A549 (cell line): ENCODE results near the gene WASF2. TPM values are rescaled to one million over a fixed set of nuclear protein-coding genes. Genes with fewer than 3 reads are reported as not detected.

ENCODE experiments used
- ATAC-seq, 2 experiments: fragments of 200-7000 bp in 1 of 2; fragments of >200 bp in 1 of 2; cut with Nextera tagmentation in 1 of 2; cut with Tn5 transposase in 1 of 2; 3 replicates each; pipeline versions ENCODE4 v1.8.0 to v1.9.1; 2018 to 2020; ENCODE audit warnings: mild to moderate bottlenecking in 1 of 2, moderate library complexity in 1 of 2
- CTCF ChIA-PET: fragments of 300-600 bp; sonication (Branson Sonifier 250); formaldehyde crosslinking; extraction: SDS; loops from one replicate; lab custom pipeline; 2021; ENCODE audit warnings: antibody characterized with exemption, inconsistent platforms; lab: Yijun Ruan, JAX
- POLR2A ChIA-PET: fragments of 350-600 bp; formaldehyde crosslinking; extraction: SDS; loops from one replicate; lab custom pipeline; 2021; ENCODE audit warnings: antibody characterized with exemption, inconsistent platforms; lab: Yijun Ruan, JAX
- DNase-seq, 2 experiments: peaks; one replicate each; pipeline versions ENCODE4 v3.0.0 to v3.0.0-alpha.2; 2011 to 2016; ENCODE audit warnings: low read depth in 1 of 2, low spot score in 1 of 2
- FAIRE-seq: peaks from 2 replicates; lab custom pipeline; 2011; peaks lifted over from hg19 to GRCh38; lab: Jason Lieb, UNC
- H3K27ac ChIP-seq, 2 experiments: fragments of >200 bp; sonication (Bioruptor Twin); formaldehyde crosslinking; 3 replicates each; pipeline ENCODE4 v1.5.1; 2016 to 2017
- H3K4me1 ChIP-seq: fragments of >200 bp; sonication (Bioruptor Twin); formaldehyde crosslinking; 3 replicates; pipeline ENCODE4 v1.6.1; 2016
- H3K4me2 ChIP-seq: fragments of >200 bp; sonication (Bioruptor Twin); formaldehyde crosslinking; 3 replicates; pipeline ENCODE4 v1.6.1; 2016
- H3K4me3 ChIP-seq: fragments of >200 bp; sonication (Bioruptor Twin); formaldehyde crosslinking; 3 replicates; pipeline ENCODE4 v1.5.1; 2016
- H3K9me3 ChIP-seq: fragments of >200 bp; sonication (Bioruptor Twin); formaldehyde crosslinking; 3 replicates; pipeline ENCODE4 v1.6.1; 2016
- BHLHE40 ChIP-seq: IDR thresholded peaks from 2 replicates; pipeline ENCODE4 v1.6.1; 2012; ENCODE audit warnings: low read depth, low read length, inconsistent platforms
- CHD2 ChIP-seq: fragments of 150-350 bp; IDR thresholded peaks from 2 replicates; pipeline ENCODE4 v1.6.1; 2014; ENCODE audit warnings: low read length; ENCODE audit not compliant: partially characterized antibody
- EP300 ChIP-seq, 2 experiments: fragments of >200 bp; sonication (Bioruptor Twin); formaldehyde crosslinking; IDR thresholded peaks; 2 replicates in 1 of 2; 3 replicates in 1 of 2; pipeline ENCODE4 v1.6.1; 2016 to 2017
- FOSB ChIP-seq: fragments of 250-450 bp; sonication (Bioruptor Pico); IDR thresholded peaks from 2 replicates; pipeline ENCODE4 v1.5.0; 2020; ENCODE audit warnings: mild to moderate bottlenecking, moderate library complexity
- FOSL2 ChIP-seq, 2 experiments: fragments of 450-650 bp in 1 of 2; fragments of >200 bp in 1 of 2; sonication (Bioruptor Twin) in 1 of 2; formaldehyde crosslinking; IDR thresholded peaks; 2 replicates each; pipeline versions ENCODE4 v1.5.0 to v1.6.1; 2016 to 2020; ENCODE audit warnings: mild to moderate bottlenecking in 1 of 2, moderate library complexity in 1 of 2
- FOXS1 ChIP-seq: fragments of 250-450 bp; sonication (Bioruptor Pico); IDR thresholded peaks from 2 replicates; pipeline ENCODE4 v1.5.0; 2020; ENCODE audit warnings: mild to moderate bottlenecking, moderate library complexity
- HOXB5 ChIP-seq: fragments of 250-450 bp; sonication (Bioruptor Pico); IDR thresholded peaks from 2 replicates; pipeline ENCODE4 v1.5.0; 2020; ENCODE audit warnings: mild to moderate bottlenecking, moderate library complexity
- KDM1A ChIP-seq: fragments of 200-600 bp; sonication (generic); IDR thresholded peaks from 2 replicates; pipeline ENCODE4 v1.6.1; 2016; ENCODE audit warnings: low read depth, mild to moderate bottlenecking
- NPAS2 ChIP-seq: fragments of 250-450 bp; sonication (Bioruptor Pico); IDR thresholded peaks from 2 replicates; pipeline ENCODE4 v1.8.0; 2022; ENCODE audit warnings: mild to moderate bottlenecking, moderate library complexity, borderline replicate concordance
- PHF8 ChIP-seq: fragments of 200-600 bp; sonication (generic); IDR thresholded peaks from 2 replicates; pipeline ENCODE4 v1.6.1; 2016; ENCODE audit warnings: low read depth, mild to moderate bottlenecking, antibody characterized with exemption, moderate library complexity, borderline replicate concordance
- POLR2AphosphoS2 ChIP-seq: conservative IDR thresholded peaks from 2 replicates; pipeline ENCODE4 v1.6.1; 2012; ENCODE audit warnings: low read length, improper control_type of control experiment, inconsistent platforms
- RARB ChIP-seq: fragments of 250-450 bp; sonication (Bioruptor Pico); IDR thresholded peaks from 2 replicates; pipeline ENCODE4 v1.8.0; 2021; ENCODE audit warnings: mild to moderate bottlenecking, moderate library complexity
- SMC3 ChIP-seq: fragments of >200 bp; sonication (Bioruptor Twin); formaldehyde crosslinking; IDR thresholded peaks from 3 replicates; pipeline ENCODE4 v1.6.1; 2018; ENCODE audit warnings: inconsistent platforms
- WGBS: methylation state at CpG from one replicate; pipeline ENCODE4 v1.1.6; 2017; ENCODE audit errors: missing lambda C conversion rate; 5-methylcytosine and 5-hydroxymethylcytosine counted together
- polyA plus RNA-seq, 4 experiments: library from polyadenylated mRNA; depleted of rRNA in 3 of 4; stranded (reverse); fragments of >200 nt; fragmentation: RNase III in 1 of 4; extraction: RNeasy Plus Mini Kit Qiagen cat#74134 plus additional on column Dnase treatment in 1 of 4; gene quantifications; 2 replicates in 3 of 4; 3 replicates in 1 of 4; pipeline ENCODE4 v1.2.3, GENCODE V29; 2011 to 2017
- TF ChIP-seq, protein P1 (sequence below): fragments of >200 bp; sonication (Bioruptor Twin); formaldehyde crosslinking; IDR thresholded peaks from 3 replicates; pipeline ENCODE4 v1.6.1; 2016
- TF ChIP-seq, protein P2 (sequence below): fragments of 200-600 bp; sonication (generic); IDR thresholded peaks from 2 replicates; pipeline ENCODE4 v1.6.1; 2016; ENCODE audit warnings: antibody characterized with exemption, mild to moderate bottlenecking, moderate library complexity
- TF ChIP-seq, protein P3 (sequence below): fragments of >200 bp; sonication (Bioruptor Twin); formaldehyde crosslinking; IDR thresholded peaks from 3 replicates; pipeline ENCODE4 v1.5.1; 2016

The WASF2 gene
- polyA plus RNA-seq, 2 of the 4 experiments (the other 2 are of a cell fraction) = 22.7 to 44.9 TPM

DNA sequence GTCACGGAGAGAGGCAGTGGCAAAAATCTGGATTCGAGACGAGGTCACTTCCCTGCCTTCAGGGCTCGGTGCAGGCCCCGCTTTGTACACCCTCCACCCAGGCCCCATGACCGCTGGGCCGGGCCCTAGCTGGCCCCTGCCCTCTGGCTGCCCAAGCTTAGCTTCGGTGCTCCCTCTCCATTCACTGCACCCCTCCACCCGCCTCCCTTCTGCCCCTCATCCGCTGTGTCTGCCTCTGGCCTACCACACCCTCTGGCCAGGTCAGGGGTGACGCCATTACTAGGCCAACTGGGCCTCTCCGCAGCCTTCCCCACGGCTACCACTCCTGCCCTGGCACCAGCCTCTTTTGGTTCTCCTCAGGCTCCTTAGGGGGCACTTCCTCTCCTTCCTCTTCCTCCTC is 106.3 kb downstream of the WASF2 start:
- no peak overlapping the region for H3K27ac ChIP-seq
- DNase-seq = no peak
- no peaks in the 10 kb centered on the region for H3K4me1 ChIP-seq
- CTCF ChIA-PET = interaction anchor here (1.2 to 12.0 kb wide), 4 partner anchors 8 to 345 kb away, joined by 3 to 215 read pairs (median 34); no protein-coding TSS in a partner anchor
- 79% methylated on average over 12 of the region's 13 CpGs for WGBS
- ATAC-seq = no peak
- FAIRE-seq = no peak
- TF ChIP-seq RARB (no peak), SMC3 (no peak), BHLHE40 (no peak), PHF8 (no peak), FOSB (CRISPR knock-in tag) (no peak), HOXB5 (CRISPR knock-in tag) (no peak), POLR2AphosphoS2 (no peak)
- TF ChIP-seq, protein P1, sequence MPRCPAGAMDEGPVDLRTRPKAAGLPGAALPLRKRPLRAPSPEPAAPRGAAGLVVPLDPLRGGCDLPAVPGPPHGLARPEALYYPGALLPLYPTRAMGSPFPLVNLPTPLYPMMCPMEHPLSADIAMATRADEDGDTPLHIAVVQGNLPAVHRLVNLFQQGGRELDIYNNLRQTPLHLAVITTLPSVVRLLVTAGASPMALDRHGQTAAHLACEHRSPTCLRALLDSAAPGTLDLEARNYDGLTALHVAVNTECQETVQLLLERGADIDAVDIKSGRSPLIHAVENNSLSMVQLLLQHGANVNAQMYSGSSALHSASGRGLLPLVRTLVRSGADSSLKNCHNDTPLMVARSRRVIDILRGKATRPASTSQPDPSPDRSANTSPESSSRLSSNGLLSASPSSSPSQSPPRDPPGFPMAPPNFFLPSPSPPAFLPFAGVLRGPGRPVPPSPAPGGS = no peak
- TF ChIP-seq, all 56 proteins: peak for 0
- POLR2A ChIA-PET = no interaction called here
- no peak overlapping the region for H3K4me2 ChIP-seq
- no peak overlapping the region for H3K4me3 ChIP-seq
- no peaks in the 10 kb centered on the region for H3K9me3 ChIP-seq

DNA sequence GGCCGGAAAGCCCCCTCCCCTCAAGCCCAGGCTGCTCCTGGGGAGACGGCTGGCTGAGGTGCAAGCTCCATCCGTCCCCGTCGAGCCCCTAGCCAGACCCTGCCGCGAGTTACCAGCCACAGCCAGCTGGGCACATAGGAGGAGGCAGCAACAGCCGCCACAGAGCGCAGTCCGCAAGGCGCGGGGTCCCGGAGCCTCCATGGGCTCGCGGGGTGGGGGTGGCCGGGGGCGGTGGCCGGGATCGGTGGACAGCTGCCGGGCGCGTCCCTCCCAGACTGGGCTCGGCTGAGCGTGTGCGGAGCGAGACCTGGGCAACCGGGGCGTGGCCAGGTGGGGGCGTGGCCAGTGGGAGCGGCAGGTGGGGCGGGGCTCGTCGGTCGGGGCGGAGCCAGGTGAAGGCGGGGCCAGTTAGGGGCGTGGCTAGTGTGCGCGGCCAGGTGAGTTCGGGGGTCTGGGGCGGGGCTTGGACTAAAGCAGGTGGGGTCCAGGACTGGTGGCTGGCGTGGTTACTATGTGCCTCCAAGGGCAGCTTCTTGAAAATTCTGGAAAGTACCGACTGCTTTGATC is 106.8 kb downstream of the WASF2 start, which contains the start of gene CD164L2:
TSS of gene CD164L2 (minus strand) at position 295 of the 567 bp plus-strand sequence. CDS start at position 201, 94 bp downstream.
- Histone ChIP-seq H3K4me1 (no peaks in the 10 kb centered on the region), H3K27ac (no peak within 1 kb of the TSS), H3K4me2 (no peak within 1 kb of the TSS), H3K9me3 (no peaks in the 10 kb centered on the region), H3K4me3 (no peak within 1 kb of the TSS)
- DNase-seq (no peak), ATAC-seq (peak; percentile 16 to 17; a peak in 4 of 6 replicates), FAIRE-seq (no peak)
- CTCF ChIA-PET = interaction anchor here (1.0 to 12.0 kb wide), 8 partner anchors 8 to 174 kb away, joined by 3 to 215 read pairs (median 5); partner anchors contain the start of gene MAP3K6
- TF ChIP-seq NPAS2 (CRISPR knock-in tag) (no peak), FOSL2 (IDR thresholded peaks at IDR 0.05) (no peak), FOSL2 (CRISPR knock-in tag; IDR thresholded peaks at IDR 0.05) (no peak), KDM1A (no peak), FOXS1 (CRISPR knock-in tag) (no peak), BHLHE40 (no peak), EP300 (IDR thresholded peaks at IDR 0.05) (no peak), POLR2AphosphoS2 (no peak), CHD2 (no peak)
- TF ChIP-seq, protein P2, sequence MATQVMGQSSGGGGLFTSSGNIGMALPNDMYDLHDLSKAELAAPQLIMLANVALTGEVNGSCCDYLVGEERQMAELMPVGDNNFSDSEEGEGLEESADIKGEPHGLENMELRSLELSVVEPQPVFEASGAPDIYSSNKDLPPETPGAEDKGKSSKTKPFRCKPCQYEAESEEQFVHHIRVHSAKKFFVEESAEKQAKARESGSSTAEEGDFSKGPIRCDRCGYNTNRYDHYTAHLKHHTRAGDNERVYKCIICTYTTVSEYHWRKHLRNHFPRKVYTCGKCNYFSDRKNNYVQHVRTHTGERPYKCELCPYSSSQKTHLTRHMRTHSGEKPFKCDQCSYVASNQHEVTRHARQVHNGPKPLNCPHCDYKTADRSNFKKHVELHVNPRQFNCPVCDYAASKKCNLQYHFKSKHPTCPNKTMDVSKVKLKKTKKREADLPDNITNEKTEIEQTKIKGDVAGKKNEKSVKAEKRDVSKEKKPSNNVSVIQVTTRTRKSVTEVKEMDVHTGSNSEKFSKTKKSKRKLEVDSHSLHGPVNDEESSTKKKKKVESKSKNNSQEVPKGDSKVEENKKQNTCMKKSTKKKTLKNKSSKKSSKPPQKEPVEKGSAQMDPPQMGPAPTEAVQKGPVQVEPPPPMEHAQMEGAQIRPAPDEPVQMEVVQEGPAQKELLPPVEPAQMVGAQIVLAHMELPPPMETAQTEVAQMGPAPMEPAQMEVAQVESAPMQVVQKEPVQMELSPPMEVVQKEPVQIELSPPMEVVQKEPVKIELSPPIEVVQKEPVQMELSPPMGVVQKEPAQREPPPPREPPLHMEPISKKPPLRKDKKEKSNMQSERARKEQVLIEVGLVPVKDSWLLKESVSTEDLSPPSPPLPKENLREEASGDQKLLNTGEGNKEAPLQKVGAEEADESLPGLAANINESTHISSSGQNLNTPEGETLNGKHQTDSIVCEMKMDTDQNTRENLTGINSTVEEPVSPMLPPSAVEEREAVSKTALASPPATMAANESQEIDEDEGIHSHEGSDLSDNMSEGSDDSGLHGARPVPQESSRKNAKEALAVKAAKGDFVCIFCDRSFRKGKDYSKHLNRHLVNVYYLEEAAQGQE = no peak
- TF ChIP-seq, protein P3, sequence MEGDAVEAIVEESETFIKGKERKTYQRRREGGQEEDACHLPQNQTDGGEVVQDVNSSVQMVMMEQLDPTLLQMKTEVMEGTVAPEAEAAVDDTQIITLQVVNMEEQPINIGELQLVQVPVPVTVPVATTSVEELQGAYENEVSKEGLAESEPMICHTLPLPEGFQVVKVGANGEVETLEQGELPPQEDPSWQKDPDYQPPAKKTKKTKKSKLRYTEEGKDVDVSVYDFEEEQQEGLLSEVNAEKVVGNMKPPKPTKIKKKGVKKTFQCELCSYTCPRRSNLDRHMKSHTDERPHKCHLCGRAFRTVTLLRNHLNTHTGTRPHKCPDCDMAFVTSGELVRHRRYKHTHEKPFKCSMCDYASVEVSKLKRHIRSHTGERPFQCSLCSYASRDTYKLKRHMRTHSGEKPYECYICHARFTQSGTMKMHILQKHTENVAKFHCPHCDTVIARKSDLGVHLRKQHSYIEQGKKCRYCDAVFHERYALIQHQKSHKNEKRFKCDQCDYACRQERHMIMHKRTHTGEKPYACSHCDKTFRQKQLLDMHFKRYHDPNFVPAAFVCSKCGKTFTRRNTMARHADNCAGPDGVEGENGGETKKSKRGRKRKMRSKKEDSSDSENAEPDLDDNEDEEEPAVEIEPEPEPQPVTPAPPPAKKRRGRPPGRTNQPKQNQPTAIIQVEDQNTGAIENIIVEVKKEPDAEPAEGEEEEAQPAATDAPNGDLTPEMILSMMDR = no peak
- 93% methylated on average over 2 of the region's 43 CpGs for WGBS
- POLR2A ChIA-PET = no interaction called here
